PC-3 (cell line): ENCODE data around the gene FAM83G. TPM values are rescaled to one million over a fixed set of nuclear protein-coding genes. Genes with fewer than 3 reads are reported as not detected.

Experiments
- ATAC-seq: fragments of 200-7000 bp; cut with Tn5 transposase; 2 replicates; pipeline ENCODE4 v1.9.1; 2020; ENCODE audit warnings: mild to moderate bottlenecking, moderate library complexity
- BruUV-seq: library from RNA; stranded (reverse); fragments of 400-500 nt; replicated peaks from 2 replicates; lab custom pipeline; 2021; lab: Mats Ljungman, UMichigan
- CTCF ChIA-PET: fragments of 300-600 bp; sonication (Branson Sonifier 250); formaldehyde crosslinking; loops from one replicate; lab custom pipeline; 2022; ENCODE audit warnings: antibody characterized with exemption; lab: Charles Lee
- POLR2A ChIA-PET: fragments of 300-600 bp; sonication (Branson Sonifier 250); formaldehyde crosslinking; loops from one replicate; lab custom pipeline; 2022; ENCODE audit warnings: antibody characterized with exemption; ENCODE audit not compliant: unreplicated experiment; lab: Charles Lee
- DNase-seq: peaks from one replicate; pipeline ENCODE4 v3.0.0-alpha.2; 2015
- H2AFZ ChIP-seq: fragments of 300-600 bp; sonication (generic); 2 replicates; pipeline ENCODE4 v1.6.0; 2016; ENCODE audit warnings: antibody characterized with exemption, low read length
- H3F3A ChIP-seq: fragments of 300-600 bp; sonication (generic); one replicate; pipeline ENCODE4 v1.6.0; 2017; ENCODE audit warnings: antibody characterized with exemption, low read length, control low read depth, mild to moderate bottlenecking; ENCODE audit not compliant: unreplicated experiment
- H3K27ac ChIP-seq: fragments of 300-600 bp; sonication (generic); 2 replicates; pipeline ENCODE4 v1.5.1; 2016; ENCODE audit warnings: mild to moderate bottlenecking, low read length
- H3K27me3 ChIP-seq: fragments of 300-600 bp; sonication (generic); 2 replicates; pipeline ENCODE4 v1.6.1; 2016; ENCODE audit warnings: low read length, mixed read lengths
- H3K36me3 ChIP-seq: fragments of 300-600 bp; sonication (generic); 2 replicates; pipeline ENCODE4 v1.6.1; 2016; ENCODE audit warnings: low read depth, mixed run types, low read length, mixed read lengths
- H3K4me1 ChIP-seq: fragments of 300-600 bp; sonication (generic); 2 replicates; pipeline ENCODE4 v1.5.1; 2016; ENCODE audit warnings: low read length; ENCODE audit not compliant: insufficient read depth
- H3K4me2 ChIP-seq: fragments of 300-600 bp; sonication (generic); 2 replicates; pipeline ENCODE4 v1.6.0; 2016; ENCODE audit warnings: low read length
- H3K4me3 ChIP-seq: fragments of 300-600 bp; sonication (generic); 2 replicates; pipeline ENCODE4 v1.5.1; 2016; ENCODE audit warnings: mild to moderate bottlenecking, low read length, mixed read lengths
- H3K79me2 ChIP-seq: fragments of 300-600 bp; sonication (generic); 2 replicates; pipeline ENCODE4 v1.6.1; 2017; ENCODE audit warnings: low read length, mixed read lengths
- H3K9ac ChIP-seq: fragments of 300-600 bp; sonication (generic); 2 replicates; pipeline ENCODE4 v1.6.0; 2016; ENCODE audit warnings: mild to moderate bottlenecking, low read length
- H3K9me2 ChIP-seq: fragments of 300-600 bp; sonication (generic); replicated peaks from 2 replicates; pipeline ENCODE4 v1.6.1; 2016; ENCODE audit warnings: mixed run types, low read length, mixed read lengths
- H3K9me3 ChIP-seq: fragments of 300-600 bp; sonication (generic); 2 replicates; pipeline ENCODE4 v1.6.1; 2016; ENCODE audit warnings: low read length, mixed read lengths
- H4K20me1 ChIP-seq: fragments of 300-600 bp; sonication (generic); 2 replicates; pipeline ENCODE4 v1.6.1; 2016; ENCODE audit warnings: low read length, mixed read lengths
- CTCF ChIP-seq: fragments of 300-600 bp; sonication (generic); conservative IDR thresholded peaks from 2 replicates; pipeline ENCODE4 v1.5.1; 2017; ENCODE audit warnings: antibody characterized with exemption, low read depth, mild to moderate bottlenecking, low read length
- EZH2 ChIP-seq: fragments of 300-600 bp; sonication (generic); IDR thresholded peaks from one replicate; pipeline ENCODE4 v1.6.1; 2017; ENCODE audit warnings: antibody characterized with exemption, mild to moderate bottlenecking, low read length; ENCODE audit not compliant: unreplicated experiment
- EZH2phosphoT487 ChIP-seq: fragments of 300-600 bp; sonication (generic); IDR thresholded peaks from 2 replicates; pipeline ENCODE4 v1.6.1; 2018; ENCODE audit warnings: mild to moderate bottlenecking, antibody characterized with exemption, low read length, borderline replicate concordance
- intact Hi-C: fragments of 100-400 bp; cut with micrococcal nuclease; formaldehyde crosslinking; loops from 2 replicates; pipeline ENCODE4 v1.9.0; 2023
- total RNA-seq: library from RNA; depleted of rRNA; stranded (reverse); fragments of >200 nt; gene quantifications from 2 replicates; pipeline ENCODE4 v1.2.3, GENCODE V29; 2014

The FAM83G gene
- total RNA-seq, 1 experiment from 2014 or later: 0.26 TPM

GRCh38 chr17:19014628-19015215, 10.2 kb upstream of the FAM83G start:
- Histone ChIP-seq H3K36me3 (no peaks in the 10 kb centered on the region), H3K4me3 (no peak overlapping the region), H2AFZ (no peak overlapping the region), H3K9me3 (no peaks in the 10 kb centered on the region), H3K4me1 (peaks cover 8% of the 10 kb centered on the region), H3K9ac (no peak overlapping the region), H3K79me2 (no peaks in the 10 kb centered on the region), H3K27me3 (no peaks in the 10 kb centered on the region), H3K4me2 (no peak overlapping the region), H3K27ac (no peak overlapping the region), H3F3A (no peaks in the 10 kb centered on the region), H3K9me2 (no peaks in the 10 kb centered on the region), H4K20me1 (no peaks in the 10 kb centered on the region)
- POLR2A ChIA-PET: no interaction called here
- no peak for DNase-seq
- CTCF ChIA-PET: no interaction called here
- no TSS peak for BruUV-seq
- TF ChIP-seq EZH2phosphoT487 (no peak), CTCF (no peak), EZH2 (no peak)
- intact Hi-C loops: no loop called here
- ATAC-seq: no peak

- Histone ChIP-seq H3K4me2 (no peak overlapping the region), H3K27ac (no peak overlapping the region), H2AFZ (no peak overlapping the region), H3F3A (no peaks in the 10 kb centered on the region), H4K20me1 (no peaks in the 10 kb centered on the region), H3K9me2 (no peaks in the 10 kb centered on the region), H3K4me1 (peaks cover 8% of the 10 kb centered on the region), H3K27me3 (no peaks in the 10 kb centered on the region), H3K36me3 (no peaks in the 10 kb centered on the region), H3K9ac (no peak overlapping the region), H3K4me3 (no peak overlapping the region), H3K9me3 (no peaks in the 10 kb centered on the region), H3K79me2 (no peaks in the 10 kb centered on the region)
- BruUV-seq: no TSS peak
- intact Hi-C loops: no loop called here
- TF ChIP-seq EZH2phosphoT487 (no peak), EZH2 (no peak), CTCF (no peak)
- ChIA-PET CTCF (no interaction called here), POLR2A (no interaction called here)
- DNase-seq (no peak), ATAC-seq (no peak)
Measured at GRCh38 chr17:19013806-19014627, 9.5 kb upstream of the FAM83G start.

GRCh38 chr17:19013226-19013625, 8.7 kb upstream of the FAM83G start:
- Histone ChIP-seq H3F3A (no peaks in the 10 kb centered on the region), H3K27ac (no peak overlapping the region), H3K4me1 (peaks cover 8% of the 10 kb centered on the region), H3K9me2 (no peaks in the 10 kb centered on the region), H3K4me2 (no peak overlapping the region), H3K27me3 (no peaks in the 10 kb centered on the region), H3K9me3 (no peaks in the 10 kb centered on the region), H4K20me1 (no peaks in the 10 kb centered on the region), H3K36me3 (no peaks in the 10 kb centered on the region), H3K9ac (no peak overlapping the region), H3K79me2 (no peaks in the 10 kb centered on the region), H3K4me3 (no peak overlapping the region), H2AFZ (no peak overlapping the region)
- DNase-seq (no peak), ATAC-seq (no peak)
- TF ChIP-seq EZH2 (no peak), EZH2phosphoT487 (no peak), CTCF (no peak)
- CTCF ChIA-PET: no interaction called here
- no TSS peak for BruUV-seq
- POLR2A ChIA-PET: no interaction called here
- intact Hi-C loops: no loop called here
